Brain microvascular endothelial cell (primary cell): ENCODE data around the gene FAM151A.

Experiments used
- DNase-seq: peaks from one replicate; pipeline ENCODE4 v3.0.0-alpha.2; 2020
- H3K27ac ChIP-seq: fragments of 250-450 bp; sonication (Bioruptor Pico); 2 replicates; pipeline ENCODE4 v1.5.1; 2020; ENCODE audit warnings: mild to moderate bottlenecking, moderate library complexity
- H3K27me3 ChIP-seq: fragments of 250-450 bp; sonication (Bioruptor Pico); replicated peaks from 2 replicates; pipeline ENCODE4 v1.5.1; 2020; ENCODE audit warnings: mild to moderate bottlenecking
- H3K36me3 ChIP-seq: fragments of 250-450 bp; sonication (Bioruptor Pico); replicated peaks from 2 replicates; pipeline ENCODE4 v1.5.1; 2020; ENCODE audit warnings: mild to moderate bottlenecking
- H3K4me3 ChIP-seq: 2 replicates; pipeline ENCODE4 v1.5.1; 2011; ENCODE audit warnings: low read depth, mild to moderate bottlenecking, control low read depth, low read length, moderate library complexity
- in situ Hi-C: cut with HindIII; loops from 2 replicates; pipeline ENCODE4 v1.10.0; 2017; ENCODE audit warnings: low sequenced_read_pairs, low pct_ligation_motif_present
- TF ChIP-seq, protein P1 (sequence below): IDR thresholded peaks from 2 replicates; pipeline ENCODE4 v1.5.1; 2011; ENCODE audit warnings: low read depth, mild to moderate bottlenecking, moderate library complexity, low read length, control low read depth, inconsistent platforms; ENCODE audit errors: missing control alignments

Gene FAM151A

DNA sequence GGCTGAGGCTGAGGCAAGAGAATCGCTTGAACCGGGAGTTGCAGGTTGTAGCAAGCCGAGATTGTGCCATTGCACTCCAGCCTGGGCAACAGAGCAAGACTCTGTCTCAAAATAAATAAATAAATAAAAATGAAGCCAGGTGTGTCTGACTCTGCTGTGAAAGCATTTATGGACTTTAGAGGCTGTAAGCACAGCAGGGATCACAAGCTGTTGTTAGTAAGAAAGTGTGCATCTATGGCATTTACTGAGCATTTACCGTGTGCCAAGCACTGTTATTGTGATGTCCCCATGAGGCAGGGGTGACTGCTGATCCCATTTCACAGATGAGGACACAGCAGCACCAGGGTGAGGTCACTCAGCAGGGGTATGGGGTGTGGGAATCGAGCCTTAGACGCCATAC lies 20.1 kb downstream of the FAM151A start:
- Histone ChIP-seq H3K4me3 (no peak overlapping the region), H3K27me3 (no peaks in the 10 kb centered on the region), H3K36me3 (no peaks in the 10 kb centered on the region), H3K27ac (no peak overlapping the region)
- TF ChIP-seq, protein P1, sequence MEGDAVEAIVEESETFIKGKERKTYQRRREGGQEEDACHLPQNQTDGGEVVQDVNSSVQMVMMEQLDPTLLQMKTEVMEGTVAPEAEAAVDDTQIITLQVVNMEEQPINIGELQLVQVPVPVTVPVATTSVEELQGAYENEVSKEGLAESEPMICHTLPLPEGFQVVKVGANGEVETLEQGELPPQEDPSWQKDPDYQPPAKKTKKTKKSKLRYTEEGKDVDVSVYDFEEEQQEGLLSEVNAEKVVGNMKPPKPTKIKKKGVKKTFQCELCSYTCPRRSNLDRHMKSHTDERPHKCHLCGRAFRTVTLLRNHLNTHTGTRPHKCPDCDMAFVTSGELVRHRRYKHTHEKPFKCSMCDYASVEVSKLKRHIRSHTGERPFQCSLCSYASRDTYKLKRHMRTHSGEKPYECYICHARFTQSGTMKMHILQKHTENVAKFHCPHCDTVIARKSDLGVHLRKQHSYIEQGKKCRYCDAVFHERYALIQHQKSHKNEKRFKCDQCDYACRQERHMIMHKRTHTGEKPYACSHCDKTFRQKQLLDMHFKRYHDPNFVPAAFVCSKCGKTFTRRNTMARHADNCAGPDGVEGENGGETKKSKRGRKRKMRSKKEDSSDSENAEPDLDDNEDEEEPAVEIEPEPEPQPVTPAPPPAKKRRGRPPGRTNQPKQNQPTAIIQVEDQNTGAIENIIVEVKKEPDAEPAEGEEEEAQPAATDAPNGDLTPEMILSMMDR = no peak
- DNase-seq = no peak
- in situ Hi-C loops = no loop called here

DNA sequence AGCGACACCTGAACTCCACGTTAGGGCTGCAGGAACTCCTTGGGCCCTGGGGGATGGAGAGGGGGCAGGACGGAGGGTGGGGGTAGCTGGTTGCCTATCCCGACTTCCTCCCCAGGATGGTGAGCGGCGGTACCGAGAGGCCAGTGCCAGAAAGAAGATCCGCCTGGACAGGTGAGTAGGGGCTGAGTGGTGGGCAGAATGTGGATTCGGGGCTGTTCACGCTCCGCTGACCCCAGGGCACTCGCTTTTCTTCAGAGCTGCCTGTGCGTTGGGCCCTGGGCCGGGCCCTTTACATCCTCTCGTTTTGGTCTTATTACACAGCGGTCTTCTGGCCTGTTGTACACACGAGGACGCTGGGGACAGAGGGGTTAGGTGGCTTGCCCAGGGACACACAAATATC lies 20.8 kb downstream of the FAM151A start:
- Histone ChIP-seq H3K27me3 (no peaks in the 10 kb centered on the region), H3K36me3 (no peaks in the 10 kb centered on the region), H3K27ac (no peak overlapping the region), H3K4me3 (no peak overlapping the region)
- in situ Hi-C loops = no loop called here
- DNase-seq = no peak
- TF ChIP-seq, protein P1 = no peak

DNA sequence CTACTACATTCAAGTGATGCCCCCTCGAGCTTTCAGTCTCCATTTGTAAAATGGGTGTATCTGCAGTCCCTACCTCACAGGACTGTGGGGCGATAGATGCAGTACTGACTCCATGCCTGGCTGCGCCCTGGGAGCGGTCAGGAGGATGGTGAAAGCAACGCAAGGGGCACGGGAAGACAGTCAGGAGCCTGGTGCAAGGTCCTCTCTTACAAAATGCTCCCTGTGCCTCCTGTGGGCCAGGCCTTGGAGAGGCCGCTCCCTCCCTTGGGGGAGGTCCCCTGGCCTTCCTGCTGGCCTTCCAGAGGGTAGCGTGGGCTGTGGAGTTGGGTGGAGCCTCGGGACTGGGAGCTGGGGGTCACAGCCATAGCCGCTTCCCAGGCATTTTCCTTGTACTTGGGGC lies 21.6 kb downstream of the FAM151A start:
- Histone ChIP-seq H3K36me3 (no peaks in the 10 kb centered on the region), H3K27me3 (no peaks in the 10 kb centered on the region), H3K27ac (no peak overlapping the region), H3K4me3 (no peak overlapping the region)
- no peak for DNase-seq
- in situ Hi-C loops = no loop called here
- TF ChIP-seq, protein P1 = no peak

DNA sequence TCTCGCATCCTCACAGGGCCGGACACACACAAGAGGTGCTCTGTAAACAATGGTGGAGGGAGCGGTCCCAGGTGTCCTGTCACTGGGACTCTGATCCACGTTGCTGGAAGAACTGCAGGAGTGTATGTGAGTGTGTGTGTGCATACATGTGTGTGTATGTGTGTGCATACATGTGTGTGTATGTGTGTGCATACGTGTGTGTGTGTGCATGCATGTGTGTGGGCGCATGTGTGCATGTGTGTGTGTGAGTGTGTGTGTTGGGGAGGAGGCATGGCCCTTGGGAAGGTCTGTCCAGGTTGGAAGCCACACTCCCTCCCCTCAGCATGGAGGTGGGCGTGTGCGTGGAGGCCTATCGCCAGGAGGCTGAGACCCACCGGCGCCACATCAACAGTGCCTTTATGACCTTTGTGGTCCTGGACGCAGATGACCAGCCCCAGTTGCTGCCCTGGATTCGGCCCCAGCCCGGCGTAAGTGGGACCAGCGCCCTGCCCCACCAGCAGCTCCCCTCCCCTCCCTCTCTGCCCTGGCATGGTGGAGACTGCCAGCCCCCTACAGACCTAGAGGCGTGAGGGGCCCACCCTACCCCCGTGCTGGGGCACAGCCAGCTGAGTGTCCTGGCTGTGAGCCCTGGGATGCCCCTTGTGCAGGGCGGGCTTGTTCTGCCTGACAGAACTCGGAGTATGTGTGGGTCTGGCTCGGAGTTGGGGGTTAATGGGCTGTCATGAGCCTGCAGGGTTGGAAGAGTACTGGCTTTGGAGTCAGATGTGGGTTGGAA lies 22.2 kb downstream of the FAM151A start:
- Histone ChIP-seq H3K4me3 (no peak overlapping the region), H3K36me3 (no peaks in the 10 kb centered on the region), H3K27ac (no peak overlapping the region), H3K27me3 (no peaks in the 10 kb centered on the region)
- in situ Hi-C loops = no loop called here
- TF ChIP-seq, protein P1 = no peak
- no peak for DNase-seq

DNA sequence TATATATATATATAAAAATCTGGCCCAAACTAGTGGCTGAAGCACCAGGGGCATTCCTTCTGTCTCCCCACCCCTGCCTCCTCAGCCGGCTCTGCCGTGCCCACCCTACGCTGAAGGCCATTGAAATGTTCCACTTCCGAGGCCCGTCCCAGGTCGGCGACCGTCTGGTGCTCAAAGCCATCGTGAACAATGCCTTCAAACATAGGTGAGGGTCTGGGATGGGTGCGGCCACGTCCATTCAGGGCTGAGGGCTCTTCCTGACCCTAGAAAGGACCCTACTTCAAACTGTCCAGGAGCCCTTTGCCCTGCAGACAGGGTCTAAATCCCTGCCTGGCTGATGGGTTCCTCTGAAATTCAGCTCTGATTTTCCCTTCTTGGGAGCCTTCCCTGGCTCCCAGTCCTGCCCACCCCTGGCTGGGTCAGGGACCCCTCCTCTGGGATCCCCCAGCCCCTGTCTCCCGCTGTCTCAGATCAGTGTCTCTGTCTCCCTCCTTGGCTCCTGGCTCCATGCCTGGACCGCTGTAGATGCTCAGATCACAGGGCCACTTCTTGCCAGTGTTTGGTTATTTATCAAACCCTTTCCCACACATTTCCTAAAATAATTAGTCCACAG lies 24.0 kb downstream of the FAM151A start:
- in situ Hi-C loops = no loop called here
- Histone ChIP-seq H3K27ac (no peak overlapping the region), H3K36me3 (no peaks in the 10 kb centered on the region), H3K27me3 (no peaks in the 10 kb centered on the region), H3K4me3 (no peak overlapping the region)
- no peak for DNase-seq
- TF ChIP-seq, protein P1 = no peak
